IMR-90 (cell line): ENCODE data around the gene ARAP2. TPM values are rescaled to one million over a fixed set of nuclear protein-coding genes. Genes with fewer than 3 reads are reported as not detected.

Source experiments
- ATAC-seq: fragments of 200-7000 bp; cut with Tn5 transposase; 2 replicates; pipeline ENCODE4 v1.9.1; 2020; ENCODE audit warnings: low read depth, mild to moderate bottlenecking, moderate library complexity
- BruUV-seq: library from RNA; stranded (reverse); fragments of 400-500 nt; replicated peaks from 2 replicates; lab custom pipeline; 2021; lab: Mats Ljungman, UMichigan
- CTCF ChIA-PET: fragments of 300-600 bp; formaldehyde crosslinking; extraction: SDS; loops from one replicate; lab custom pipeline; 2021; ENCODE audit warnings: antibody characterized with exemption; lab: Yijun Ruan, JAX
- POLR2A ChIA-PET: fragments of 300-600 bp; sonication (Branson Sonifier 250); formaldehyde crosslinking; loops from one replicate; lab custom pipeline; 2022; ENCODE audit warnings: antibody characterized with exemption; ENCODE audit not compliant: unreplicated experiment; lab: Charles Lee
- DNase-seq: peaks from one replicate; pipeline ENCODE4 v3.0.0; 2013
- H2AFZ ChIP-seq: replicated peaks from 2 replicates; pipeline ENCODE3; 2013; ENCODE audit warnings: low read length, mild to moderate bottlenecking; ENCODE audit not compliant: poor library complexity
- H2AK5ac ChIP-seq: 2 replicates; pipeline ENCODE4 v1.6.1; 2013; ENCODE audit warnings: low read depth, low read length, inconsistent platforms
- H2AK9ac ChIP-seq: replicated peaks from 2 replicates; pipeline ENCODE3; 2013; ENCODE audit warnings: mild to moderate bottlenecking, low read depth, low read length, moderate library complexity; ENCODE audit not compliant: poor library complexity
- H2BK120ac ChIP-seq: 2 replicates; pipeline ENCODE4 v1.6.1; 2013; ENCODE audit warnings: low read depth, low read length, inconsistent platforms
- H2BK15ac ChIP-seq: 3 replicates; pipeline ENCODE4 v1.6.1; 2013; ENCODE audit warnings: low read depth, low read length, inconsistent platforms
- H2BK20ac ChIP-seq: 2 replicates; pipeline ENCODE4 v1.6.1; 2013; ENCODE audit warnings: low read depth, mild to moderate bottlenecking, inconsistent platforms, low read length, moderate library complexity
- H2BK5ac ChIP-seq: 2 replicates; pipeline ENCODE4 v1.6.1; 2013; ENCODE audit warnings: mild to moderate bottlenecking, low read depth, low read length, inconsistent platforms; ENCODE audit not compliant: poor library complexity, severe bottlenecking
- H3K14ac ChIP-seq: replicated peaks from 2 replicates; pipeline ENCODE4 v1.6.1; 2013; ENCODE audit warnings: low read depth, low read length, inconsistent platforms
- H3K18ac ChIP-seq: 2 replicates; pipeline ENCODE4 v1.6.1; 2013; ENCODE audit warnings: low read depth, low read length, control low read depth
- H3K23ac ChIP-seq: 2 replicates; pipeline ENCODE4 v1.6.1; 2013; ENCODE audit warnings: low read depth, low read length, inconsistent platforms
- H3K27ac ChIP-seq: 2 replicates; pipeline ENCODE4 v1.5.1; 2013; ENCODE audit warnings: mild to moderate bottlenecking, control low read depth, low read length; ENCODE audit not compliant: insufficient read depth
- H3K27me3 ChIP-seq: 2 replicates; pipeline ENCODE4 v1.6.1; 2013; ENCODE audit warnings: low read length; ENCODE audit not compliant: control insufficient read depth, insufficient read depth
- H3K36me3 ChIP-seq: 2 replicates; pipeline ENCODE4 v1.6.1; 2013; ENCODE audit warnings: low read length, mixed read lengths; ENCODE audit not compliant: control insufficient read depth, insufficient read depth
- H3K4ac ChIP-seq: 2 replicates; pipeline ENCODE4 v1.6.1; 2013; ENCODE audit warnings: low read depth, low read length, inconsistent platforms
- H3K4me1 ChIP-seq: 2 replicates; pipeline ENCODE4 v1.6.1; 2013; ENCODE audit warnings: low read length, mixed read lengths; ENCODE audit not compliant: control insufficient read depth, insufficient read depth
- H3K4me2 ChIP-seq: 2 replicates; pipeline ENCODE4 v1.6.1; 2013; ENCODE audit warnings: low read depth, mild to moderate bottlenecking, control low read depth, low read length, moderate library complexity
- H3K4me3 ChIP-seq: 2 replicates; pipeline ENCODE4 v1.5.1; 2013; ENCODE audit warnings: low read depth, mild to moderate bottlenecking, control low read depth, low read length, moderate library complexity; ENCODE audit not compliant: insufficient read depth
- H3K56ac ChIP-seq: 2 replicates; pipeline ENCODE4 v1.6.1; 2013; ENCODE audit warnings: low read length, inconsistent platforms; ENCODE audit not compliant: insufficient read depth; ENCODE audit errors: extremely low read depth
- H3K79me1 ChIP-seq, 2 experiments: 2 replicates each; pipeline ENCODE4 v1.6.1; 2013; ENCODE audit warnings: low read length in 2 of 2, inconsistent platforms in 1 of 2, low read depth in 1 of 2
- H3K9ac ChIP-seq: 2 replicates; pipeline ENCODE4 v1.6.1; 2013; ENCODE audit warnings: low read depth, low read length, control low read depth
- H3K9me1 ChIP-seq: 2 replicates; pipeline ENCODE4 v1.6.1; 2013; ENCODE audit warnings: low read length, inconsistent platforms; ENCODE audit not compliant: insufficient read depth
- H3K9me3 ChIP-seq: 2 replicates; pipeline ENCODE4 v1.6.1; 2013; ENCODE audit warnings: low read length; ENCODE audit not compliant: control insufficient read depth, insufficient read depth
- H4K20me1 ChIP-seq: 2 replicates; pipeline ENCODE4 v1.6.1; 2013; ENCODE audit warnings: low read length, inconsistent platforms; ENCODE audit not compliant: insufficient read depth
- H4K5ac ChIP-seq: 2 replicates; pipeline ENCODE4 v1.6.1; 2013; ENCODE audit warnings: mild to moderate bottlenecking, low read depth, low read length, control low read depth
- H4K8ac ChIP-seq, 2 experiments: 2 replicates each; pipeline ENCODE4 v1.6.1; 2013; ENCODE audit warnings: low read depth in 2 of 2, low read length in 2 of 2, control low read depth in 1 of 2, inconsistent platforms in 1 of 2
- H4K91ac ChIP-seq: 2 replicates; pipeline ENCODE4 v1.6.1; 2013; ENCODE audit warnings: low read depth, low read length, inconsistent platforms; ENCODE audit not compliant: insufficient read depth
- CEBPB ChIP-seq: IDR thresholded peaks from 2 replicates; pipeline ENCODE4 v1.6.1; 2012; ENCODE audit warnings: low read depth, low read length, improper control_type of control experiment
- CTCF ChIP-seq: conservative IDR thresholded peaks from 2 replicates; pipeline ENCODE4 v1.5.1; 2012; ENCODE audit warnings: mild to moderate bottlenecking, low read depth, low read length, improper control_type of control experiment
- FOS ChIP-seq: fragments of 150-350 bp; IDR thresholded peaks from 2 replicates; pipeline ENCODE4 v1.6.1; 2016; ENCODE audit warnings: low read depth, low read length
- MAZ ChIP-seq: IDR thresholded peaks from 2 replicates; pipeline ENCODE4 v1.6.1; 2012; ENCODE audit warnings: low read depth, mild to moderate bottlenecking, low read length, improper control_type of control experiment, moderate library complexity, borderline replicate concordance
- MXI1 ChIP-seq: IDR thresholded peaks from 2 replicates; pipeline ENCODE4 v1.6.1; 2012; ENCODE audit warnings: low read depth, mild to moderate bottlenecking, low read length, moderate library complexity, borderline replicate concordance
- POLR2A ChIP-seq: IDR thresholded peaks from 2 replicates; pipeline ENCODE4 v1.6.1; 2012; ENCODE audit warnings: mild to moderate bottlenecking, low read depth, low read length
- RCOR1 ChIP-seq: IDR thresholded peaks from 2 replicates; pipeline ENCODE4 v1.6.1; 2012; ENCODE audit warnings: mild to moderate bottlenecking, low read length, improper control_type of control experiment; ENCODE audit not compliant: insufficient replicate concordance
- SMC3 ChIP-seq: fragments of 150-350 bp; IDR thresholded peaks from 2 replicates; pipeline ENCODE4 v1.6.1; 2016; ENCODE audit warnings: low read depth, mild to moderate bottlenecking, antibody characterized with exemption, low read length, moderate library complexity
- USF2 ChIP-seq: fragments of 150-350 bp; IDR thresholded peaks from 2 replicates; pipeline ENCODE4 v1.6.1; 2017; ENCODE audit warnings: mild to moderate bottlenecking, antibody characterized with exemption, low read length, low read depth
- WGBS, 2 experiments: methylation state at CpG; one replicate each; pipeline versions ENCODE4 v1.1.5 to v1.1.7; 2013; ENCODE audit warnings: missing lambda C conversion rate in 2 of 2; ENCODE audit not compliant: insufficient read length in 1 of 2; ENCODE audit errors: extremely low coverage in 2 of 2; 5-methylcytosine and 5-hydroxymethylcytosine counted together
- dilution Hi-C: fragments of 300-500 bp; cut with HindIII; formaldehyde crosslinking; loops from one replicate; pipeline ENCODE4 v1.14.3; 2018; ENCODE audit warnings: low sequenced_read_pairs; ENCODE audit not compliant: unreplicated experiment
- in situ Hi-C: fragments of 300-500 bp; cut with MboI; formaldehyde crosslinking; loops from 3 replicates; pipeline ENCODE4 v1.14.3; 2019; ENCODE audit warnings: low sequenced_read_pairs, inconsistent platforms, mixed read lengths
- intact Hi-C: fragments of 100-400 bp; cut with micrococcal nuclease; formaldehyde crosslinking; loops from 2 replicates; pipeline ENCODE4 v1.10.0; 2022
- polyA plus RNA-seq, 3 experiments: library from polyadenylated mRNA; depleted of rRNA; stranded (reverse); fragments of >200 nt; gene quantifications; 2 replicates each; pipeline ENCODE4 v1.2.3, GENCODE V29; 2012; ENCODE audit warnings: low replicate concordance in 1 of 3
- total RNA-seq: library from RNA; depleted of rRNA; stranded (reverse); fragments of >200 nt; gene quantifications from 2 replicates; pipeline ENCODE4 v1.2.3, GENCODE V29; 2012

ARAP2 gene
- total and polyA plus RNA-seq, 2 of the 4 experiments (the other 2 are of a cell fraction), result 0.32 to 1.8 TPM

- H3K4me3 ChIP-seq, result no peak overlapping the region
- H3K9me1 ChIP-seq, result no peaks in the 10 kb centered on the region
- CTCF ChIA-PET, result no interaction called here
- no peak overlapping the region for H2BK15ac ChIP-seq
- H3K27ac ChIP-seq, result no peak overlapping the region
- no peaks in the 10 kb centered on the region for H3K79me1 ChIP-seq
- WGBS, 2 experiments, result no CpG with 5 or more reads among the region's 2 CpGs
- no peaks in the 10 kb centered on the region for H4K20me1 ChIP-seq
- dilution Hi-C loops (no loop called here), in situ Hi-C loops (no loop called here), intact Hi-C loops (no loop called here)
- no peaks in the 10 kb centered on the region for H3K36me3 ChIP-seq
- no peak overlapping the region for H2AFZ ChIP-seq
- H3K9ac ChIP-seq, result no peak overlapping the region
- no peak overlapping the region for H3K18ac ChIP-seq
- DNase-seq (no peak), ATAC-seq (no peak)
- H4K91ac ChIP-seq, result no peak overlapping the region
- H2BK20ac ChIP-seq, result no peak overlapping the region
- no peak overlapping the region for H3K14ac ChIP-seq
- BruUV-seq, result no TSS peak
- H3K4ac ChIP-seq, result no peak overlapping the region
- H4K5ac ChIP-seq, result no peak overlapping the region
- no peak overlapping the region for H3K23ac ChIP-seq
- H4K8ac ChIP-seq, result no peak overlapping the region
- TF ChIP-seq POLR2A (no peak), CTCF (no peak), MXI1 (no peak), CEBPB (no peak), RCOR1 (no peak), SMC3 (no peak), USF2 (no peak), MAZ (no peak), FOS (no peak)
- no peak overlapping the region for H2BK120ac ChIP-seq
- no peaks in the 10 kb centered on the region for H3K9me3 ChIP-seq
- H2AK5ac ChIP-seq, result no peak overlapping the region
- no peak overlapping the region for H3K56ac ChIP-seq
- no peaks in the 10 kb centered on the region for H3K4me1 ChIP-seq
- H2AK9ac ChIP-seq, result no peak overlapping the region
- POLR2A ChIA-PET, result no interaction called here
- H3K27me3 ChIP-seq, result no peaks in the 10 kb centered on the region
- no peak overlapping the region for H3K4me2 ChIP-seq
- H2BK5ac ChIP-seq, result no peak overlapping the region
These were observed 7.7 kb upstream of the ARAP2 start for GRCh38 chr4:36251983-36252382.
